Gastrocnemius medialis (tissue), 4 donors: ENCODE results near the gene MFNG. TPM values are rescaled to one million over a fixed set of nuclear protein-coding genes. Genes with fewer than 3 reads are reported as not detected.

Experiments
- ATAC-seq, 2 donors: fragments of 150-250 bp; one replicate each; pipeline ENCODE4 v1.9.1; 2016
- DNase-seq, 2 donors: peaks; one replicate each; pipeline ENCODE4 v3.0.0-alpha.2; 2019
- H3K27ac ChIP-seq, 4 donors: fragments of 200-600 bp; sonication (generic); 1 replicate in 1 of 4; 2 replicates in 3 of 4; pipeline ENCODE4 v1.5.1; 2016 to 2018; ENCODE audit warnings: mild to moderate bottlenecking in 2 of 4, moderate library complexity in 1 of 4
- H3K27me3 ChIP-seq, 3 donors: fragments of 200-600 bp; sonication (generic) in 2 of 3; 1 replicate in 1 of 3; 2 replicates in 2 of 3; pipeline versions ENCODE4 v1.5.1 to v1.6.0; 2016 to 2019; ENCODE audit warnings: mild to moderate bottlenecking in 1 of 3, moderate library complexity in 1 of 3
- H3K36me3 ChIP-seq, 2 donors: fragments of 200-600 bp; sonication (generic) in 1 of 2; one replicate each; pipeline ENCODE4 v1.5.1; 2017 to 2018
- H3K4me1 ChIP-seq, 2 donors: fragments of 200-600 bp; sonication (generic) in 1 of 2; one replicate each; pipeline ENCODE4 v1.5.1; 2016 to 2017; ENCODE audit warnings: mild to moderate bottlenecking in 2 of 2
- H3K4me3 ChIP-seq, 4 donors: fragments of 200-600 bp; sonication (generic) in 3 of 4; 1 replicate in 1 of 4; 2 replicates in 3 of 4; pipeline ENCODE4 v1.5.1; 2016 to 2019; ENCODE audit warnings: mild to moderate bottlenecking in 2 of 4
- H3K9me3 ChIP-seq, 3 donors: fragments of 200-600 bp; sonication (generic) in 2 of 3; 1 replicate in 1 of 3; 2 replicates in 2 of 3; pipeline ENCODE4 v1.5.1; 2016 to 2019
- POLR2A ChIP-seq, 2 donors: fragments of 450-650 bp; IDR thresholded peaks; one replicate each; pipeline ENCODE4 v1.6.1; 2017; ENCODE audit warnings: antibody characterized with exemption in 2 of 2, mild to moderate bottlenecking in 2 of 2, moderate library complexity in 2 of 2
- in situ Hi-C, 4 donors: fragments of 200-750 bp; cut with MboI; loops; one replicate each; pipeline versions ENCODE4 v1.15.0 to v1.8.0; 2017; ENCODE audit warnings: low sequenced_read_pairs in 4 of 4
- intact Hi-C: fragments of 100-400 bp; cut with DNase I; formaldehyde crosslinking; loops from one replicate; pipeline ENCODE4 v1.15.1; 2023; ENCODE audit warnings: low total_unique reads
- total RNA-seq, 4 donors: library from RNA; depleted of rRNA; stranded (reverse); fragments of >200 nt; gene quantifications; one replicate each; pipeline versions ENCODE4 v1.1.0 to v1.2.3, GENCODE V29; 2016
- TF ChIP-seq, protein P1 (sequence below), 5 experiments: fragments of 450-650 bp in 3 of 5; fragments of 200-600 bp in 2 of 5; sonication (generic) in 2 of 5; IDR thresholded peaks in 4 of 5; conservative IDR thresholded peaks in 1 of 5; 1 replicate in 4 of 5; 2 replicates in 1 of 5; pipeline ENCODE4 v1.5.1; 2016 to 2019; ENCODE audit warnings: antibody characterized with exemption in 5 of 5, mild to moderate bottlenecking in 3 of 5, moderate library complexity in 3 of 5

The MFNG gene
- total RNA-seq, 4 donors from 2014 or later: 2.4 to 7.0 (median 5.2) TPM

DNA sequence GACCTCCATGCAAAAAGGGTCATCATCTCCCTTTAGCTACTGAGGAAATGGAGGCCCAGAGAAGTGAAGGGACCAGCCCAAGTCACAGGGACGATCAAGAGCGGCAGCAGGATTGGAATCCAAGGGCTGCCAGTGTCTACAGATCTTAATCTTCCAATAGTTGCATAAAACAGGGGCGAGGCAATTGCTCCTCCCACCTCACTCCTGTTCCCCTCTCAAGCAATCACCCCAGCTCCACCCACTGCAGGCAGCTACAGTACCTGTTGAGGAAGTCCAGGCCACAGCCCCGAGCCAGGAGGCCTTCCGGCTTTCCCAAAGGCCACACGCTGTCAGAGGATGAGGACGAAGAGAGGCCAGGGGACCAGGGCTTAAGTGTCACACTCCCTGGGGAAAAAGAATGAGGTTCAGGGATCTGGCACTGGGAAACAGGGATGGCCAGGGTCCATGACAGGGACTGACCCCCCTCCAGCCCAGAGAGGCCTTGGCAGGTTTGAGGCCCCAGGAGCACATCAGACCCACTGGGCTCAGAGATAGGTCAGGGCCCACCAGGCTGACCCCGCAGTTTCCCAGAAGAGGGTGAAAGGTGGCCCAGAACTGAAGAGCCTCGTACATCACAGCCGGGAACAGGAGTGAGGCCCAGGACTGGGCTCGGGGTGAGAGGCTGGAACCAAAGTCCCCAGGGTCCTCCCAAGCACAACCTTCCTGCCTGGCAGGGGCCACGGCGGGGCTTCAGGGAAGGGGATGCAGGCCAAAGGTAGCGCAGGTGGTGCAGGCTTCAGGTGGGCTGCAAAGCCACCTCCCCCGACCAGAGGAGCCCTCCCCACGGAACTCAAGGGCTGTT lies 16.4 kb upstream of the MFNG start:
- in situ Hi-C loops (no loop called here), intact Hi-C loops (no loop called here)
- Histone ChIP-seq H3K27ac (peak overlapping the region; percentile 13 to 82 (median 62)), H3K36me3 (no peaks in the 10 kb centered on the region), H3K4me3 (no peak overlapping the region), H3K4me1 (peaks cover 21 to 67% of the 10 kb centered on the region in 2 donors), H3K9me3 (no peaks in the 10 kb centered on the region), H3K27me3 (no peaks in the 10 kb centered on the region)
- DNase-seq: no peak
- no peak for ATAC-seq
- TF ChIP-seq POLR2A (IDR thresholded peaks at IDR 0.05): no peak
- TF ChIP-seq, protein P1, sequence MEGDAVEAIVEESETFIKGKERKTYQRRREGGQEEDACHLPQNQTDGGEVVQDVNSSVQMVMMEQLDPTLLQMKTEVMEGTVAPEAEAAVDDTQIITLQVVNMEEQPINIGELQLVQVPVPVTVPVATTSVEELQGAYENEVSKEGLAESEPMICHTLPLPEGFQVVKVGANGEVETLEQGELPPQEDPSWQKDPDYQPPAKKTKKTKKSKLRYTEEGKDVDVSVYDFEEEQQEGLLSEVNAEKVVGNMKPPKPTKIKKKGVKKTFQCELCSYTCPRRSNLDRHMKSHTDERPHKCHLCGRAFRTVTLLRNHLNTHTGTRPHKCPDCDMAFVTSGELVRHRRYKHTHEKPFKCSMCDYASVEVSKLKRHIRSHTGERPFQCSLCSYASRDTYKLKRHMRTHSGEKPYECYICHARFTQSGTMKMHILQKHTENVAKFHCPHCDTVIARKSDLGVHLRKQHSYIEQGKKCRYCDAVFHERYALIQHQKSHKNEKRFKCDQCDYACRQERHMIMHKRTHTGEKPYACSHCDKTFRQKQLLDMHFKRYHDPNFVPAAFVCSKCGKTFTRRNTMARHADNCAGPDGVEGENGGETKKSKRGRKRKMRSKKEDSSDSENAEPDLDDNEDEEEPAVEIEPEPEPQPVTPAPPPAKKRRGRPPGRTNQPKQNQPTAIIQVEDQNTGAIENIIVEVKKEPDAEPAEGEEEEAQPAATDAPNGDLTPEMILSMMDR (IDR thresholded peaks at IDR 0.05 in 4 of 5, conservative IDR thresholded peaks at IDR 0.05 in 1 of 5): no peak

DNA sequence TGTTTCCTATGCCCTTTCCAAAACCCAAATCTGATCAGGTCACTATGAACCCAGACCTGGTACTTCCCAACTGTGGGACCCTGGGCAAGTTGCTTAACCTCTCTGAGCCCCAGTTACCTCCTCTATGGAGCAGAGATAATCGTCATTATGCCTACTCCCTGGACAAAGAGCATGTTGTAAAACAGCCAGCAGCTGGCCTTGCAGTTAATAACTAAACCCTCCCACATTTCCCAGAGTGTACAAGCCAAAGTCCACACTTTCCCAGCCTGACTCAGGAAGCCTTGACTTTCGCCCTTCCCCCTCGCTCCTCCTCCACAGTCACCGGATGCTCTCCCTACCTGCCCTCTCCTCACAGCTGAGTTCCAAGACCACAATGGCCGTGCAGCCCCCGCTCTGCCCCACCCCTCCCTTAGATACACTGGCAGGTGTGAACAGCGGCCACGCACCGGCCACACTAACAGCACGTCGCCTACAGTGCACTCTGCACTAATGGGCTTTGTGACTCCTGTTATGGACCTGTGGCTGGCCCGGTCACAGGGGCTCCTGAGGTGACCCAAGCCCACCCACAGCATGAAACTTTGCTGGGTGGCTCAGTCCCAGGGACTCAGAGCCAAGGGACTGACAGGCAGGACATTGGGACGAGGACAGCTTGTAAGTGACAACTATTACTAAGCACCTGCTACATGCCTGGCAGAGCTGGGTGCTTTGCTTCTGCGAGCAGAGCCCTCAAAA lies 15.6 kb upstream of the MFNG start:
- no peaks in the 10 kb centered on the region for H3K36me3 ChIP-seq
- peak overlapping the region; percentile 13 to 82 (median 62) for H3K27ac ChIP-seq
- ATAC-seq: peak; percentile 59 to 68
- no peaks in the 10 kb centered on the region for H3K27me3 ChIP-seq
- no peak overlapping the region for H3K4me3 ChIP-seq
- no peaks in the 10 kb centered on the region for H3K9me3 ChIP-seq
- in situ Hi-C loops: no loop called here
- DNase-seq: peak in 1 of 2 donors; percentile 27
- intact Hi-C loops: no loop called here
- TF ChIP-seq, protein P1 (IDR thresholded peaks at IDR 0.05 in 4 of 5, conservative IDR thresholded peaks at IDR 0.05 in 1 of 5): no peak
- no peak for TF ChIP-seq POLR2A (IDR thresholded peaks at IDR 0.05)
- H3K4me1 ChIP-seq: peaks cover 21 to 67% of the 10 kb centered on the region in 2 donors

DNA sequence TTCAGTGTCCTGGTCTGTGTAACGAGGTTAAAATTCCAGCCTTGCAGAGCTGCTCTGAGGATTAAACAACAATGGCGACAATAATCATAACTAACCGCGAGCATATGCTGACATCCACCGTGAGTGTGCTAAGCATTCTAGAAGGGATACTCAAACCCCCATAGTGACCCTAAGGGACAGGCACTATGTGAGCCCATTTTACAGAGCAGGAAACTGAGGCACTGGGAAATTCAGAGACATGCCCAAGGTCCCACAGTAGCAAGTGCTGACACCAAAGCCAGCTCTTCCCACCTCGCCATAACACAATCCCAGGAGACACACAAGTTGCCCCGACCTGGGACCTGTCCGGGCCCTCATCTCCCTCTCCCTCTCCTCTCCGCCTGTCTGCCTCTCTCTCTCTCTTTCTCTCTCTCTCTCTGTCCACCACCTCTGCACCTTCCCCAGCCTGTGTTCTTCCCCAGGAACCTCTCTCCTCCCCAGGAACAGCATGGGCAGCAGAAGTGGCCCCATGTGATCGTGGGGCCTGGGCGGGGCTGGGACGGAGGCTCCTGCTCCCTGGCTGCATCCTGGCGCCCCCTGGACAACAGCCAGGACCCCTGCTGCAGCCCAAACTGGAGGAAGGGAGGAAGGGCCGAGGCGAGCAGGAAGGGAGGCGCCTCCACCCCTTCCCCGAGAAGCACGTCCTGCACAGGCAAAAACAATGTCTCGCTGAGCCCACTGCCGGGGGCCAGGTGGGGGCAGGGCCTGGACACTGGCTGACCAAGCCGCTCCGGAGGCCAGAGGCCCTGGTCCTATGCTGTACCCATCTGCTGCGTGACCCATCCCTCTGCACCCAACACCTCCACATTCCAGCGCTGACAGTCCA lies 14.8 kb upstream of the MFNG start:
- Histone ChIP-seq H3K4me3 (no peak overlapping the region), H3K36me3 (no peaks in the 10 kb centered on the region), H3K4me1 (peaks cover 21 to 61% of the 10 kb centered on the region in 2 donors), H3K27me3 (no peaks in the 10 kb centered on the region), H3K9me3 (no peaks in the 10 kb centered on the region), H3K27ac (peak overlapping the region in 3 of 4 donors; percentile 55 to 82 (median 70))
- ATAC-seq: peak; percentile 4 to 8
- in situ Hi-C loops: no loop called here
- intact Hi-C loops: no loop called here
- no peak for DNase-seq
- TF ChIP-seq POLR2A (IDR thresholded peaks at IDR 0.05): no peak
- TF ChIP-seq, protein P1 (IDR thresholded peaks at IDR 0.05 in 4 of 5, conservative IDR thresholded peaks at IDR 0.05 in 1 of 5): no peak

DNA sequence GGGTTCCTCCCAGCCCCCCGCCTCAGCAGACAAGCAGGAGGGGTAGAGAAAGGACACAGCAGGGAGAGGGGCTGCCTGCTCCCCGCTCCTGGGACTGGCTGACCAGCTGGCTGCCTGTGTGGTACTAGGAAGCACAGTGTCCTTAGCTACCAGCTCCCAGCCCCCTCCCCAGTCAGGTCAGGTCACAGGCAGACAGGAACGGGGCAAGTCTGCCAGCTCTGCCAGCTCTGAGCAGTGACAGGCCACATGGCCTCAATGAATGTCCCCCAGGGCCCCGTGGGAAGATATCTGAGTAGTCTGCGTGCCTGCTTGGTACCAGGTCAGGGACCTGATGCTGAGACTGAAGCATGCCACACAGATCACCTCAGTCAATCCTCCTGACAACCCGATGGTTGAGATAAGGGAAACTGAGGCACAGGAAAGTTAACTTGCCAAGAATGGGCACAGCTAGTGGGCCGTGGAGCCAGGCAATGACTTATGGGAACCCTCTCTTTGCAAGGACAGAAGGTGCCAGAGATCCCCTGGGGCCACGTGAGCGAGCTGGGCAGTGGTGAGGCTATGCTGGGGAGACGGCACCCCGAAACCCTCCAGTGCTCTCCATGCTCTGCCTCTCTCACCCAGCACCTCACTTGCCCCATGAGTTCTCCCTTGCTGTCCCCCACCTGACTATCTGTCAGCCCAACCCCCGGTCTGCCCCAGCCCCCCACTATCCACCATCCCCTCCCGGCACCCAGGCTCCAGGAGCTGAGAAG lies 13.8 kb upstream of the MFNG start:
- Histone ChIP-seq H3K27me3 (no peaks in the 10 kb centered on the region), H3K4me1 (peaks cover 21 to 56% of the 10 kb centered on the region in 2 donors), H3K27ac (peak overlapping the region in 3 of 4 donors; percentile 55 to 82 (median 70)), H3K9me3 (no peaks in the 10 kb centered on the region), H3K36me3 (no peaks in the 10 kb centered on the region), H3K4me3 (no peak overlapping the region)
- no peak for TF ChIP-seq POLR2A (IDR thresholded peaks at IDR 0.05)
- TF ChIP-seq, protein P1 (IDR thresholded peaks at IDR 0.05 in 4 of 5, conservative IDR thresholded peaks at IDR 0.05 in 1 of 5): no peak
- ATAC-seq: no peak
- in situ Hi-C loops (no loop called here), intact Hi-C loops (no loop called here)
- DNase-seq: no peak
